CD4-positive, alpha-beta T cell treated with Interleukin-10 for 1 hour (primary cell): ENCODE data around the gene RNF182.
"Not testable (repeated sequence)": the region's sequence is repeated elsewhere in the genome, so short reads cannot be mapped to it uniquely, and the experiment has no call there.

Experiments
- DNase-seq: peaks from one replicate; pipeline ENCODE4 v3.0.0-alpha.2; 2020

Gene RNF182

DNA sequence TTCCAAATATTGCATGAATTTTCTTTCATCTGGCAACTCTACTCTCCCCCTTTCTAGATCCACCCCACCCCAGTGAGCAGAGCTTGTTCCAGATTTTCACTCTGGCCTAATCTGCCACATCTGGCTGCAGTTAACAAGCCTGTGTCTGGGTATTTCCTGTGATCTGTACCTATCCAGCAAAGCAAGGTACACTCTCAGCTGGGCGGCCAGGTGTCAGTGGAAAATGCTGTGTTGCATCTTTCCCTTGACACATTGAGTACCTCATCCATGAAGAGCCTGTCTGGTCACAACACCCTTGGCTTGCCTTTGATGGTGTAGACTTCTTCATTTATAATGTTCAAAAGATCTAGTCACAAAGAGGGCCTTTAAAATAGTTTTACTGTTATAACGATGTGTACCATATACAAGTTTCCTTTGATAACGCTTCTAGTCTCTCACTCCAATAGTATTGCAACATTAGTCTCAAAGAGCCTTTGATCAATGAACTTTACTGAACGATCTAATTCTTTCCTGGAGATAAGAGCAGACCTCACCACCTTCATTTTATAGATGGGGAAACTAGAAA lies 6.0 kb upstream of the RNF182 start:
- no peak for DNase-seq

DNA sequence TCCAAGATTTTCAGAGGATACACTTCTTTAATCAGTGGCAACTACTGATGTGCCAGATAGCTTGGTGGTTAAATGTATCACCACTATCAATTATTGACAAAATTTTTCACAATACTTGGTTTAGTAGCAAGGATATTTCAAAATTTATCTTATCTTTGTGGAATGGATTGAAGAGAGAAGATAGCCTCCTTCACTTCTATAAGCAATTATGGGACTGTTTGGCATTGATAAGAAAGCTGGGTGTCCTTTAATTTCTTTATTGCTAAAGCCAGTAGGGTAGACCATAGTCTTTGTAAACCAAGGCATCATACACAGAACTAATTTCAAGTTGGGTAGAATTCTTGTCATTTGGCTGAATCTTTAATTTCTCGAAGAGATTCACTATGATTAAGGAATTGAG lies 4.9 kb upstream of the RNF182 start:
- no peak for DNase-seq

DNA sequence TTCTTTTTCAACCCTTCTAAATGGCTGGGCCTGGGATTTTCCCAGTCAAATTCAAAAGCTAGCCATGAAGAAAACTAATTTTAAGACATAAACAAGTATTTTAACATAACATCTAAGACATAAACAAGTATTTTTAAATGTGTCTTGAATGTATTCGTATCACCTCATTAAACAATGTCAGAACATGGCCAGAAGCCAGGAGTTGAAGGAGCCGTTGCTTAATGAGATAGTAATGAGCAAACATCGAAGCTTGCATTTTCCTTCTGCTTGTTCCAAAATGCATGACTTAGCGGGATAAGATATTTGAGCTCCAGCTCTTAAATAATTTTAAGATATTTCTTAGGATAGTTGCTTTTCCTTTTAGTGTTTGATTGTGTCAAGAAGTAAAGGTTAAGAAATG lies 4.2 kb upstream of the RNF182 start:
- no peak for DNase-seq

DNA sequence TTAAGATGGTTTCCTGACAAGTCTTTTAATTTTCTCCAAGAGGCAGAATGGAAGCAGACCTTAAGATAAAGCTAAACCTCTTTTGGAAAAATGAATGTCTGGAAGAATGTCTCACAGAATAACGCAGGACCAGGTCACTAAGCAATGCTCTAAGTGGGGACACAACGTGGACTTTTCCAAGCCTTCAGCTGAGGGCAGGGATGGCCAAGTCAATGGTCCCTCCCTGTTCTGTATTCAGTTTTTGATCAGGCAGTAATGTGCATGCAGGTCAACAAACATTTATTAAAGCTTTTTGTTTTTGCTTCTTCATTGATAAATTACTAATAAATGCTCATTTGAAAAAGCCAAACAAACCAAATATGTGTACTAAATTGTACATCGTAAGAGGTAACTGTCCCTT lies 2.0 kb upstream of the RNF182 start:
- DNase-seq = no peak

DNA sequence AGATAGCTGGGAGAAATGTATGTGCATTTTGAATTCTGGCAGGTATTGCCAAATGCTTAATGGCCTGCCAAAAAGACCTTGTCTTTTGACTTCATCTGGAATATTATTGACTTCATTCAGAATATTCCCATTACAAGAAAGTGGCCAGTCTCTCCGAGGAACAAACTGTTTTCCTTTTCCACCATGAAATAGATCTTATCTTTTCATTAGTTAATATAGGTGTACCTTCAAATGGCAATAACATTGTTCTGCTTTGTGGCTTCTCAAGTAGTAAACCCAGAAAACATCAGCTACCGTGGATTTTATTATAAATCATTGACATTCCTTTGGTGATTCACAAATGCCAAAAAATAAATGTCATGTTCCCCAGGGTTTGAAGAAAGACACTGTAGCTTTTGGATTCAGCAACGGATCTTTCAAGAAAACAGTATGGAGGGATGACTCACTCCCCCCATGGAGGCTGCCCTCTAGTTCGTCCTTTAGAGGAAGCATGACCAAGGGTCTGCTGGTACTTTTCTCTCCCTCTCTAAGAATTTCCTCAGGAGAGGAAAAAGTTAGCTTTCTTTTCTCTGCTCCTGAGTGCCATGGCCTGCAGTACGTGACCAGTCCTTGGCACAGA lies 1.1 kb upstream of the RNF182 start:
- no peak for DNase-seq

DNA sequence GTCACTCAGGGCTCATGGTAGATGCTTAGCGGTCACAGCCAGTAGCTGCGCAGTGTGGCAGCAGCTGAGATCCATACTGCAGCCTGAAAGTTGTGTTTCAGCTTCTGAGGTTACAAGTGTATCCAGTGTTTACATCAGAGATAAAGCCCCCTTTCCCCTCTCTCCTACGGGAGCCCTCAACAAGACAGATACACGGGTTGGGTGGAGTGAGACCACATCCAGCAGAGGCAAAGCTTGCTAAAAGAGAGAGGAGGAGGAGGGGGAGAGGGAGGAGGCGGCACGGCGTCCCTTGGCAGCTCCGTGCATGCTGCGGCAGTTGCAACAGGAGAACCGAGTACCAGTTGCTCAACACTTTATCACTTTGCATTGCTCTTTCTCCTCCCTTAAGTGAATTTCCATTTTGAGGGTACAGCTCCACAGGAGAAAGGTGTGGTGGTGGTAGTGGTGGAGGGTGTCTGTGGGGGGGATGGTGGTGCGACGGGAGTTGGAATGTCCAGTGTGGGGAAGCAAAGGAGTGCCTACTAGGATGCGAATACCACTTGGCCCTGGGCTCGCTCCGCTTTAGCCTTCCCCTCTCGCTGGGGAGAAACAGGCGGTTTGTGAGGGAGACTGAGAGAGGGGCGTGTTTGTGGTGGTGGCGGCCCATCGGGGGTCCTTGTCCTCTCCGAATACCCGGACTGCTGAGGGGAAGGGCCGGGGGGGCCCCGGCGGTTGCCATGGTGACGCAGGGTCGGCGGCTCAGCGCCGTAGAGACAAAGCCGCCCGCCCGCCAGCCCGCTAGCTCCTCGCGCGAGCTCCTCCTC lies 405 bp upstream of the RNF182 start:
- peak; percentile 46 for DNase-seq

DNA sequence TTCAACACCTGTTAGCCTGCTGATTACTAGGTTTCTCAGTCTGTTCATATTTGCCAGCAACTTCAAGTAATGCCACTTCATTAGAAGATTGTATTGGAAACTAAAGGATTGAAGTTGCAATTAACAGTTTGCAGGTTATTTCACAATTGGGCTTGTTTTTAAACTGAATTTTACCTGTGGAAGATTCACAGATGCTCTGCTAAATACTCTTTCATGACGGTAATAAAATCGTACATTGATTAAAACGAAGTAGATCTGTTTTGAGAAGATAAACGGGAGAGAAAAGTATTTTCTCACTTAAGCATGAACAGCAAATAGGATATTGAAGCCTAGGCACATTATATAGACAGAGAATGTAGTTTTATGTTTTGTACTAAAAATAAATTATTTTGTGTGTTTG lies 1.6 kb downstream of the RNF182 start:
- no peak for DNase-seq

DNA sequence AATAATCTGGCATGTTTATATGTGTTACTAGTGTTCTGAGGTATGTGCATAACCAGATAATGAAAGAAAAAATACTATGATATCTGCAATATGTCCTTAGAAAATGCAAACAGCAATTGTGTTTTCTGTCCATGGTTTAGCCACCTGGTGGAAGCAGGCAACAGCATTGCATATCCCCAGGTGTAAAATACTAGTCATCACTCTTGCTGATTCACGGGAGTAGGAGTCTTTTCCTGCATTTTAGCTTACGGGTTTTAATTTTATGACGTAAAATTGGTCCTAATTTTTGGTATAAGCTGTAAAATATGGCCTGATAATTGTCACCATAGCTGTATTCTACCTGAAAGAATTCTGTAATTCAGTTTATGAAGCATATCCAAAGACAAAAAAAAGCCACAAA lies 2.5 kb downstream of the RNF182 start:
- no peak for DNase-seq

DNA sequence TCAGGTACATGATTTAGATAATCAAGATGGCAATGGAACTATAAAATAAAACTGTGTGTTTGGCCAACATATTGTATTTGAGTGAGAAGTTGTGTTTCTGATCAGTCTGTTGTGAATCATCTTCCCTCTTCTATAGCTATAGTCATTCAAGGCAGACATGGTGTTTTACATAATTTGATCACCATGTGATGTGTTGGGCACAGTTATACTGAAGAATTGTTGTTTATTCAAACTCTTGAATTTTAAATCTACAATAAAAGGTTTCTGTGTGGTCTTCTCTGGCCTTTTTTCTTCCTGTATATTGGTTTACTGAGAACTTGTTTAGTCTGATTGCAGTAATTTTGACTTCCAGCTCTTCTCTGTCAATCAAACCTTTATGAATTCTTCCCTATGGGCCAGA lies 4.4 kb downstream of the RNF182 start:
- no peak for DNase-seq

DNA sequence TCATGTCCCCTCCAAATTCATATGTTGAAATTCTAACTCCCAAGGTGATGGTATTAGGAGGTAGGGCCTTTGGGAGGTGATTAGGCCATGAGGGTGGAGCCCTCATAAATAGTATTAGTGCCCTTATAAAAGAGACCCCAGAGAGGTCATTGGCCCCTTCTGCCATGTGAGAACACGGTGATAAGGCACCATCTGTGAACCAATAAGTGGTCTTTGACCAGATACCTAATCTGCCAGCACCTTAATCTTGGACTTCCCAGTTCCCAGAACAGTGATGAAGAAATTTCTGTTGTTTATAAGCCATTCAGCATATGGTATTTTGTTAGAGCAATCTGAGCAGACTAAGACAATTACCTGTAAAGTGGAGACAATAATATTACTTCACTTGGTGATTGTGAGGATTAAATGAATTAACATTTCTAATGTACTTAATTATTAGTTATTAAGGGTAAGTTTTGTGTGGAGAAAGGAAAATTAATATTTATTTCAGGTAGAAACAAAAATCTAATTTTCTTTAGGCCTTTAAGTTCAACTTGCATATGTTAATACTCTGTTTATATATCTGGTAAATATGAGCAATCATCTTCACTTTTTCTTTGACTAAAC lies 7.1 kb downstream of the RNF182 start:
- no peak for DNase-seq

DNA sequence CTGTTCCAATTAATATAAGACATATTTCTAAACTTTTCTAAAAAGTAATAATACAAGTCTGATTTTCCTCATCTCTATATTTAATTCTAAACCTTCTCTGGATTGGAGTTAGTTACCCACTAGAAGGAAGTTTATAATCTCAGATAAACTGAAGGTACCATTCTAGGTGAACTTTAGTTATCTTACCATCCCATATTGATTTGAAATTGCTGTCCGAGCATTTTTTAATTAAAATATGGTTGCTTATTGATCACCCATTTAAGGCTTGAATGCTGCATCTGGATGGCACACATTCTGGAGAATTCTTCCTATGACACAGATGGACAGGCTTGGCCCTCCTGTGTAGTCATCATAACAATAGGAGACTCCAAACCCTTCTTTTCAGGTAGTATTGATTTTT lies 8.0 kb downstream of the RNF182 start:
- DNase-seq = no peak

DNA sequence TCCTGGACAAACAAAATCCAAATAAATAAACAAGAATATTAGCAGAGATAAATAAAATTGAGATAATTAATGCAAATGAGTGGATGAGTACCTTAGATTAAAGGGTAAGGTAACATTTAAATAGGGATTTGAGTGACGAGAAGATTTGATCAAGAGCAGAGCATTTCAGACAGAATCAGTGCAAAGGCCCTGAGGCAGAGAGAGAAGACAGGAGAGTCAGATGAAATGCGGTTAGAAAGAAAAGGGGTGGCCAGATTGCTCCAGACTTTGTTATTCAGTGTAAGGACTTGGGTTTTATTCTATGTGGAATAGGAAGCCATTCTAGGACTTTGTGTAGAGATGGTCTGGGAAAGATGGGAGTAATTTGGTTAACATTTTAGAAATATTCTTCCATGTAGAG lies 10.0 kb downstream of the RNF182 start:
- DNase-seq = no peak

DNA sequence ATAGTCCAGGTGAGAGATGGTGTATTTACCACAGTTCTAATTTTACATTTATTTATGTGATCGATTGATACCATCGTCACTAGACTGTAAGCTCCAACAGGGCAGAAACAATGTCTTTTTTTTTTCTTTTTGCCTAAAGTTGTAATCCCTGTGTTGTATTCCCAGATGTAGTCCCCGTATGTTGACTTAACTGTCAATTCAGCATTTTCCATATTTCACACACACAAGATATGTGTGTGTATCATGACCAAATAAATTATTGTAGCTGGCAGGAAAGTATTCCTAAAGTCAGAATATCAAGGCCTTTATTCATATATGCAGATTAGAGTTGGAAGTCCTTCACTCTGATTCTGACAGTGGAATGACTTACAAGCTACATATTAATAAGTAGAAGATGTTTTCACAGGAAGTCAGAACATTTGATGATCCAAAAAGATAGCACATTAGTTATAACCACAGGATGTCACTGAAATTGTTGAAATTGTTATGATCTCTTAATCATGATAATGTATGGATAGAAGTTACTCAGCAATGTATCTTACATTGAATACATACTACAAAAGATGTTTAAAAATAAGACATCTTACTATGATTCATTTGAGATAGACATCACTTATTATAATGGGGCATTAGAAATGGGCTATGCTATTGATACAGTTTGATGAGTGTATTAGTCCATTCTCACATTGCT lies 10.6 kb downstream of the RNF182 start:
- DNase-seq = no peak

DNA sequence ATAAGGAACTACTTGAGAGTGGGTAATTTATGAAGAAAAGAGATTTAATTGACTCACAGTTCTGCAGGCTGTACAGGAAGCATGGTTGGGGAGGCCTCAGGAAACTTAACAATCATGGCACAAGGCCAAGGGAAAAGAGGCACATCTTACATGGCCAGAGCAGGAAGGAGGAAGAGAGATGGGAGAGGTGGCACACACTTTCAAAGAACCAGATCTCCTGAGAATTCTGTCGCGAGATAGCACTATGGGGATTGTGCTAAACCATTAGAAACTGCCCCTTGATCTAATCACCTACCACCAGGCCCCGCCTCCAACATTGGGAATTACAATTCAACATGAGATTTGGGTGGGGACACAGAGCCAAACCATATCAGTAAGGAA lies 11.1 kb downstream of the RNF182 start:
- DNase-seq = not testable (repeated sequence)

DNA sequence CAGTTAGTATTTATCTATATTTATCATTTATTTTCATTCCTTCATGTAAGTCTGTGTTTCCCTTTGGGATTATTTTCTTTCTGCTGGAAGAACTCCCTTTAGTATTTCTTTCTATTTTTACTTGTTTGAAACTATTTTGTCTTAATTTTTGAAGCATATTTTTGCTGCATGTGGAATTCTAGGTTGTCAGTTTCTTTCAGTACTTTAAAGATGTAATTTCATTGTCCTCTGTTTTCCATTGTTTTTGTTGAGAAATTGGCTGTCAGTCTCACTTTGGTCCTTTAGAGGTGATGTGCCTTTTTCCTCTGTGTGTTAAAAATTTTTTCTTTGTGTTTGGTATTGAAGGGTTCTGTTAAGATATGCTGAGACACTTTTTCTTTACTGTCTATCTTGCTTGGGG lies 17.1 kb downstream of the RNF182 start:
- DNase-seq = no peak

DNA sequence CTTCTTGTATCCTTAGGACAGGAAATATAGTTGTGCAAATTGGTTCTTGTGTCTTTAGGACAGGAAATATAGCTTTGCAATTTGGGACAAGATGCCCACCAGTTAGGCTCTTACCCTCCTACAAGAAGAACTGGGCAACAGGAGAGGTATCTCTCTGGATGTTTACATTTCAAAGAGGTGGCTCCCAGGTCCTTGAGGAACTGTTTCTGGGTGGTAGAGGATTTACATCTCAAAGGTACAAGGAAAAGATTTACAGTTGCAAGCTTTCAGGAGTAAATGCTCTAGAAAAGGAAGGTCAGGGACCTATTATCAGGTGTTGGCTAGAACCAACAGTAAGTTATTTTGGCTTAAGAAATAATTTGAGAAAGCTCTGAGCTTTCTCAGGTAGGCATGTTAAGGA lies 19.2 kb downstream of the RNF182 start:
- no peak for DNase-seq

DNA sequence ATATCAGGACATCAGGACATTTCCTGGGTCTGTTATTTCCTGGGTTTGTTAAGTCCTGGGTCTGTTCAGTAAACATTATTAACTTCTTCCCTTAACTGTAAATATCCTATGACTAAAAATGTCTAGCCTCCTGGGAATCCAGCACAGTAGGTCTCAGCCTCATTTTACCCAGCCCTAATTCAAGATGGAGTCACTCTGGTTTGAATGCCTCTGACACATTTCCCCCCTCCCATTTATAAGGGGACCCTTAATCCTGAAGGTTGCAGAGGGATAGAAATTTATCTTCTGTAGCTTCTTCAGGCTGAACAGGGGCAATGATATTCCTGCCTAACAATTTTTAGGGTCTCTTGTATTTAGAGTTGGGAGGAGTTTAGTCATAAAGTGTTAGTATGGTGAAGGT lies 21.8 kb downstream of the RNF182 start:
- no peak for DNase-seq

DNA sequence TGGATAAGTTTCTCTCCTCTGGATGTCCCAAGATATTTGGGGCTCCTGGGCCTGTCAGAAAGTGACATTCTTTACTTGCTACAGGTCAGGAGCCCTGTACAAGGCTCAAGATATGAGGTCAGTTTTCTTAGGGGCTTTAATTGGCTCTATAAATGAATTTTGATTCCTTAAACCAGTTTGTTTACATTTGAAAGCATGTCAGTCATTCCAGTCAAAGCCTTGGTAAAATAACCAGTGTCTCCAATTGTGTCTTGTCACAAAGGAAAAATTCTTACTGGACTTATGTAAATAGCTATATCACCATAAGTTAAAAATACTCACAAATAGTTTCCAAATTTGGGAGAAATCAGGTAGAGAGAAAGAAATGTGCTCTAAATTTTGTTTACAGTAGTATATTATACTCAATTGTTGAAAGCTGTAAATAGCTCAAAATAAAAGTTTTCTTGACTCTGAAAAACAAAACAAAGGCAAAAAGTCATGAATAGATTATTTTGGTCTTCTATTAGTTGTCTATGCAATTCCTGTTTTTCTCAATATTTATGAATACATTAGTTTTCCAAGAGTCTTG lies 22.9 kb downstream of the RNF182 start:
- DNase-seq = no peak

DNA sequence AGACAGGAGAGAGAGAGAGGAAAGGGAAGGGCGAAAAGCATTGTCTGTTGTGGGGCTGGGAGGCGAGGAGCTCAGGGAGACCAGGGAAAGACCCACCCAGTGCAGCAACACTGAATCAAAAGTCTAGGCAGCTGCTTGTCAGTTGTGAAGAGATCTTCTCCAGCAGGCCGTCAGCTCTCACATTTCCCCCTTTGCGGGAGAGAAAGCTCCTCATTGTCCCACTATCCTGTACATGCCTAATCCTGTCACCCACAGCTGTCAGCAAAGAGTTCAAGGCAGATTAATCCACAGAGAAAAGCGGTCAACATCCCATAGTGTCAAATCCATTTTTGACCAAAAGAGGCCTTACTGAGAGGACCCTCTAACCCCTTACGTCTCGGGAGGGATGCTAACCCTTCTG lies 27.3 kb downstream of the RNF182 start:
- no peak for DNase-seq

DNA sequence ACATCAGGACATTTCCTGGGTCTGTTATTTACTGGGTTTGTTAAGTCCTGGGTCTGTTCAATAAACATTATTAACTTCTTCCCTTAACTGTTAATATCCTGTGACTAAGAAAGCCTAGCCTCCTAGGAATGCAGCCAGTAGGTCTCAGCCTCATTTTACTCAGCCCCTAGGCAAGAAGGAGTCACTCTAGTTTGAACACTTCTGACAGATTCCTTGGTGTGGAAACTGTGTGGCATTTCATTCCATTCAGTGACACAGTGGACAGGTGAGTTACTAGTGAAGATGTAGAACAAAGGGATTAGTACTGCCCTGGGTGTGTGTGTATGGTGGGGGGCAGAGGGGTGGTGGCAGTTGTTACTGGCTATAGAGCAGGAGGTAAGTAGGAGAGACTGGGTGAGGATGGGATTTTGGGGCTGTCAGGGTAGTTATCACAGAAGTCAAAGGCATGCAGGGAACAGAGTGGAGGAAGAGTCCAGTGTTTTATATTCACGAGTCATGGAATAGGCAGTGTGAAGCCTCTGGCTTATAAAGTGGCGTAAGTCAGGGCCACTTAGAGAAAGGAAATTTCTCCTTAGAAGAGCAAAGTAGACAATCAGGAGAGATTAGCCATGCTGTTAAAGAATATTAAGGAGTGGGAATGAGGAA lies 28.4 kb downstream of the RNF182 start:
- no peak for DNase-seq

DNA sequence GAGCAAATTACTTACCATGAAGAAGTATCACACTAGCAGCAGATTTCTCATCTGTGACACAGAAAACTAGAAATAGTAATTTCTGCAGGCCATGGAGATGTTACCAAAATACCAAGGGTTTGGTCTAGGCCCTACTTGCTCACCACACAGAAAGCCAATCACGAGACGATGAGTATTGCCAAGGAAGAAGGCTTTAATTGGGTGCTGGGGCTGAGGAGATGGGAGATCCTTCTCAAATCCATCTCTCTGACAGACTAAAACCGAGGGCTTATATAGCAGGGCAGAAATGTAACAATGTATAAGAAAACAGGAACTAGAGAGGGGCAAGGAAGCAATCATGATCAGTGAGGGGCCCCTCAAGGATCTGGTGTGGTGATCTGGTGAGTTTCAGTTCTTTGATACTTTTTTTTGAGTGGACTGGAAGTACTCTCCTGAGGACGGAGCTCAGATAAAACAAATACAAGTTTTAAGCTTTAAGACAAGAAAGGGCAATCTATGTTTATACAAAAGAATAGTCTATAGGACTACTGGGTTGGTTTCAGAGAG lies 40.9 kb downstream of the RNF182 start:
- DNase-seq = no peak

DNA sequence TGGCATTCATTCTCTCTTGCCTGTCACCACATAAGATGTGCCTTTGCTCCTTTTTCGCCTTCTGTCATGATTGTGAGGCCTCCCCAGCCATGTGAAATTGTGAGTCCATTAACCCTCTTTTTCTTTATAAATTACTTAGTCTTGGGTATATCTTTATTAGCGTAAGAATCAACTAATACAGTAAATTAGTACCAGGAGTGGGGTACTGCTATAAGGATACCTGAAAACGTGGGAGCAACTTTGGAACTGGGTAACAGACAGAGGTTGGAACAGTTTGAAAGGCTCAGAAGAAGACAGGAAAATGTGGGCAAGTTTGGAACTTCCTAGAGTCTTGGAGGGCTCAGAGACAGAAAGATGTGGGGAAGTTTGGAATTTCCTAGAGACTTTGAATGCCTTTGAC lies 46.6 kb downstream of the RNF182 start:
- no peak for DNase-seq
